ENCODE data around the gene STX3. TPM values are rescaled to one million over a fixed set of nuclear protein-coding genes. Genes with fewer than 3 reads are reported as not detected.

The STX3 gene
- total RNA-seq, 1 experiment from 2014 or later: 178 TPM

- BruUV-seq (replicated peaks): no TSS peak
- POLR2A ChIA-PET: interaction anchor here (0.7 to 1.3 kb wide), 4 partner anchors 9 to 98 kb away, joined by 3 to 4 read pairs (median 4); partner anchors contain the start of gene STX3
These were observed 12.0 kb downstream of the STX3 start for GRCh38 chr11:59767225-59767611.

DNA sequence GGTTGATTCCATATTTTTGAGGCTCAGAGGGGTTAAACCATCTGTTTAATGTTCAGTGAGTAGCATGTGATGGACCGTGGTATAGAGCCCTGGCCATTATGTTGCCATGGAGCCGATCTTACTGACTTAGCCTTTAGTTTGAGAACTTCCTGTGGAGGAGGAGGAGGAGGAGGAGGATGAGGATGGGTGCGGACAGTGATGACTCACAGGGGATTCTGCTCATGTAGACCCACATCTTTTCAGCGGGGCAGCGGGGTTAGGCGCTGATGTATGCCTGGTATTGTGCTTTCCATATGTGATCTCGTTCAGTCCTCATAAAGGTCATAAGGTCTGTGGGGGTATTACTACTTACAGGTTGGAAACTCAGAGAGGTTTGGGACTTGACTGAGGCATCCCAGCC lies 13.9 kb downstream of the STX3 start:
- peaks cover 37% of the 10 kb centered on the region for H3K4me1 Mint-ChIP-seq (ENCODE audit: low read depth, unreplicated experiment)
- no peaks in the 10 kb centered on the region for H3K9me3 Mint-ChIP-seq (ENCODE audit: unreplicated experiment)
- no peak for TF ChIP-seq CTCF (IDR thresholded peaks at IDR 0.05; ENCODE audit: insufficient read depth in 1 of 2, low read depth in 1 of 2, low read length in 1 of 2, severe bottlenecking in 1 of 2, unreplicated experiment in 1 of 2)
- DNase-seq: no peak
- no peaks in the 10 kb centered on the region for H3K27me3 ChIP-seq (replicated peaks; ENCODE audit: control insufficient read depth, insufficient read depth, low read length)
- peaks cover 32% of the 10 kb centered on the region for H3K36me3 Mint-ChIP-seq (ENCODE audit: insufficient read depth, unreplicated experiment)
- H3K9me3 ChIP-seq: no peaks in the 10 kb centered on the region
- H3K36me3 ChIP-seq (ENCODE audit: control insufficient read depth, insufficient read depth, low read length): peaks cover 2% of the 10 kb centered on the region; the same call in 1 of the 2 replicates
- no peak overlapping the region for H3K4me3 Mint-ChIP-seq (ENCODE audit: unreplicated experiment)
- no peaks in the 10 kb centered on the region for H3K27me3 Mint-ChIP-seq (ENCODE audit: insufficient read depth, unreplicated experiment)
- no peak overlapping the region for H3K4me3 ChIP-seq (ENCODE audit: low read depth, low read length)
- H3K4me1 ChIP-seq: peaks cover 68% of the 10 kb centered on the region
- ChIA-PET POLR2A (no interaction called here), CTCF (interaction anchor here (1.3 kb wide), 1 partner anchor 8 kb away, joined by 3 read pairs; no protein-coding TSS in a partner anchor)
- intact Hi-C loops (cut with micrococcal nuclease; ENCODE audit: unreplicated experiment): no loop called here
- no TSS peak for BruUV-seq (replicated peaks)
- H3K27ac Mint-ChIP-seq (ENCODE audit: unreplicated experiment): no peak overlapping the region

More at GRCh38 chr11:59767225-59767611, 12.0 kb downstream of the STX3 start:
- no peaks in the 10 kb centered on the region for H3K9me3 Mint-ChIP-seq (ENCODE audit: unreplicated experiment)
- no peak overlapping the region for H3K4me3 Mint-ChIP-seq (ENCODE audit: unreplicated experiment)
- Histone ChIP-seq H3K27me3 (replicated peaks; ENCODE audit: control insufficient read depth, insufficient read depth, low read length) (no peaks in the 10 kb centered on the region), H3K4me1 (peaks cover 66% of the 10 kb centered on the region), H3K9me3 (no peaks in the 10 kb centered on the region), H3K36me3 (ENCODE audit: control insufficient read depth, insufficient read depth, low read length) (peaks cover 2% of the 10 kb centered on the region; the same call in 1 of the 2 replicates), H3K4me3 (ENCODE audit: low read depth, low read length) (no peak overlapping the region)
- peaks cover 31% of the 10 kb centered on the region for H3K36me3 Mint-ChIP-seq (ENCODE audit: insufficient read depth, unreplicated experiment)
- H3K27ac Mint-ChIP-seq (ENCODE audit: unreplicated experiment): peak overlapping the region; percentile 43
- TF ChIP-seq CTCF (IDR thresholded peaks at IDR 0.05; ENCODE audit: insufficient read depth in 1 of 2, low read depth in 1 of 2, low read length in 1 of 2, severe bottlenecking in 1 of 2, unreplicated experiment in 1 of 2): no peak
- no peak for DNase-seq
- no peaks in the 10 kb centered on the region for H3K27me3 Mint-ChIP-seq (ENCODE audit: insufficient read depth, unreplicated experiment)
- intact Hi-C loops (cut with micrococcal nuclease; ENCODE audit: unreplicated experiment): no loop called here
- CTCF ChIA-PET: interaction anchor here (1.6 kb wide), 1 partner anchor 11 kb away, joined by 3 read pairs; no protein-coding TSS in a partner anchor
- H3K4me1 Mint-ChIP-seq (ENCODE audit: low read depth, unreplicated experiment): peaks cover 51% of the 10 kb centered on the region

GRCh38 chr11:59769828-59770227 lies 14.7 kb downstream of the STX3 start:
- intact Hi-C loops (cut with micrococcal nuclease; ENCODE audit: unreplicated experiment): no loop called here
- CTCF ChIA-PET: no interaction called here
- H3K36me3 Mint-ChIP-seq (ENCODE audit: insufficient read depth, unreplicated experiment): peaks cover 34% of the 10 kb centered on the region
- Histone ChIP-seq H3K27me3 (replicated peaks; ENCODE audit: control insufficient read depth, insufficient read depth, low read length) (no peaks in the 10 kb centered on the region), H3K36me3 (ENCODE audit: control insufficient read depth, insufficient read depth, low read length) (peaks cover 2% of the 10 kb centered on the region; the same call in 1 of the 2 replicates), H3K9me3 (no peaks in the 10 kb centered on the region), H3K4me3 (ENCODE audit: low read depth, low read length) (no peak overlapping the region), H3K4me1 (peaks cover 64% of the 10 kb centered on the region)
- TF ChIP-seq CTCF (IDR thresholded peaks at IDR 0.05; ENCODE audit: insufficient read depth in 1 of 2, low read depth in 1 of 2, low read length in 1 of 2, severe bottlenecking in 1 of 2, unreplicated experiment in 1 of 2): no peak
- no peak overlapping the region for H3K27ac Mint-ChIP-seq (ENCODE audit: unreplicated experiment)
- BruUV-seq (replicated peaks): no TSS peak
- H3K27me3 Mint-ChIP-seq (ENCODE audit: insufficient read depth, unreplicated experiment): no peaks in the 10 kb centered on the region
- no peak for DNase-seq
- no peaks in the 10 kb centered on the region for H3K9me3 Mint-ChIP-seq (ENCODE audit: unreplicated experiment)
- POLR2A ChIA-PET: no interaction called here
- H3K4me3 Mint-ChIP-seq (ENCODE audit: unreplicated experiment): no peak overlapping the region
- peaks cover 31% of the 10 kb centered on the region for H3K4me1 Mint-ChIP-seq (ENCODE audit: low read depth, unreplicated experiment)

Measured in Caco-2 (cell line).